Caco-2 (cell line): Measurements from ENCODE around the gene ATG16L2. TPM values are rescaled to one million over a fixed set of nuclear protein-coding genes. Genes with fewer than 3 reads are reported as not detected.
"Not testable (repeated sequence)": the region's sequence is repeated elsewhere in the genome, so short reads cannot be mapped to it uniquely, and the experiment has no call there.

ENCODE experiments used
- BruUV-seq: library from RNA; stranded (reverse); fragments of 400-500 nt; replicated peaks from 2 replicates; lab custom pipeline; 2021; lab: Mats Ljungman, UMichigan
- CTCF ChIA-PET: fragments of 300-600 bp; sonication (Branson Sonifier 250); formaldehyde crosslinking; loops from one replicate; lab custom pipeline; 2022; ENCODE audit warnings: antibody characterized with exemption; lab: Charles Lee
- POLR2A ChIA-PET: fragments of 300-600 bp; sonication (Branson Sonifier 250); formaldehyde crosslinking; loops from one replicate; lab custom pipeline; 2022; ENCODE audit warnings: antibody characterized with exemption; lab: Charles Lee
- DNase-seq, 2 experiments: peaks; one replicate each; pipeline versions ENCODE4 v3.0.0 to v3.0.0-alpha.2; 2020 to 2022
- H3K27me3 ChIP-seq: replicated peaks from 2 replicates; pipeline ENCODE4 v1.6.0; 2011; ENCODE audit warnings: low read length; ENCODE audit not compliant: control insufficient read depth, insufficient read depth
- H3K36me3 ChIP-seq: 2 replicates; pipeline ENCODE4 v1.5.1; 2011; ENCODE audit warnings: low read length; ENCODE audit not compliant: control insufficient read depth, insufficient read depth
- H3K4me1 ChIP-seq: fragments of 250-450 bp; sonication (Bioruptor Pico); 2 replicates; pipeline ENCODE4 v1.5.1; 2020; ENCODE audit warnings: mild to moderate bottlenecking
- H3K4me3 ChIP-seq: 2 replicates; pipeline ENCODE4 v1.5.1; 2011; ENCODE audit warnings: low read depth, mild to moderate bottlenecking, control low read depth, low read length
- H3K9me3 ChIP-seq: fragments of 250-450 bp; sonication (Bioruptor Pico); 2 replicates; pipeline ENCODE4 v1.5.1; 2020; ENCODE audit warnings: mild to moderate bottlenecking, moderate library complexity
- H3K27ac Mint-ChIP-seq: one replicate; pipeline ENCODE4 v1.8.0; 2022; ENCODE audit warnings: mixed read lengths; ENCODE audit not compliant: unreplicated experiment
- H3K27me3 Mint-ChIP-seq: one replicate; pipeline ENCODE4 v1.8.0; 2022; ENCODE audit warnings: mixed read lengths; ENCODE audit not compliant: insufficient read depth, unreplicated experiment
- H3K36me3 Mint-ChIP-seq: one replicate; pipeline ENCODE4 v1.8.0; 2022; ENCODE audit warnings: mild to moderate bottlenecking, mixed read lengths; ENCODE audit not compliant: insufficient read depth, unreplicated experiment
- H3K4me1 Mint-ChIP-seq: one replicate; pipeline ENCODE4 v1.8.0; 2022; ENCODE audit warnings: low read depth, mixed read lengths; ENCODE audit not compliant: unreplicated experiment
- H3K4me3 Mint-ChIP-seq: one replicate; pipeline ENCODE4 v1.8.0; 2022; ENCODE audit warnings: mild to moderate bottlenecking, moderate library complexity, mixed read lengths; ENCODE audit not compliant: unreplicated experiment
- H3K9me3 Mint-ChIP-seq: one replicate; pipeline ENCODE4 v1.8.0; 2022; ENCODE audit warnings: mixed read lengths; ENCODE audit not compliant: unreplicated experiment
- CTCF ChIP-seq, 2 experiments: fragments of 200-600 bp in 1 of 2; IDR thresholded peaks; 1 replicate in 1 of 2; 2 replicates in 1 of 2; pipeline versions ENCODE4 v1.5.1 to v1.8.0; 2011 to 2022; ENCODE audit warnings: antibody characterized with exemption in 1 of 2, control low read depth in 1 of 2, inconsistent platforms in 1 of 2, low read depth in 1 of 2, low read length in 1 of 2, mild to moderate bottlenecking in 1 of 2, moderate library complexity in 1 of 2; ENCODE audit not compliant: insufficient read depth in 1 of 2, severe bottlenecking in 1 of 2, unreplicated experiment in 1 of 2
- intact Hi-C: fragments of 100-400 bp; cut with micrococcal nuclease; formaldehyde crosslinking; loops from one replicate; pipeline ENCODE4 v1.10.0; 2022; ENCODE audit not compliant: unreplicated experiment
- total RNA-seq: library from RNA; stranded (reverse); gene quantifications from 2 replicates; pipeline ENCODE4 v1.2.3, GENCODE V29; 2022

Gene ATG16L2
- total RNA-seq, 1 experiment from 2014 or later = 19.3 TPM

GRCh38 chr11:72787216-72788104 lies 26.8 kb upstream of the ATG16L2 start:
- Histone ChIP-seq H3K9me3 (no peaks in the 10 kb centered on the region), H3K4me1 (peaks cover 75% of the 10 kb centered on the region), H3K27me3 (no peaks in the 10 kb centered on the region), H3K36me3 (0 out of 2 replicates have a peak, but pooled peaks cover 2% of the 10 kb centered on the region), H3K4me3 (no peak overlapping the region; the same call in 1 of the 2 replicates)
- H3K4me1 Mint-ChIP-seq = peaks cover 67% of the 10 kb centered on the region
- peaks cover 23% of the 10 kb centered on the region for H3K36me3 Mint-ChIP-seq
- ChIA-PET POLR2A (interaction anchor here (0.7 to 2.8 kb wide), 4 partner anchors 11 to 592 kb away, joined by 3 to 33 read pairs (median 8); no protein-coding TSS in a partner anchor), CTCF (interaction anchor here (0.7 to 2.6 kb wide), 10 partner anchors 8 to 316 kb away, joined by 3 to 32 read pairs (median 8); no protein-coding TSS in a partner anchor)
- H3K4me3 Mint-ChIP-seq = peak overlapping the region; percentile 50
- DNase-seq = peak; percentile 90 to 98
- peak; percentile 65 to 72 for TF ChIP-seq CTCF (IDR thresholded peaks at IDR 0.05; ENCODE audit: insufficient read depth in 1 of 2, low read depth in 1 of 2, low read length in 1 of 2, severe bottlenecking in 1 of 2, unreplicated experiment in 1 of 2)
- no peaks in the 10 kb centered on the region for H3K27me3 Mint-ChIP-seq
- intact Hi-C loops = no loop called here
- no peaks in the 10 kb centered on the region for H3K9me3 Mint-ChIP-seq
- H3K27ac Mint-ChIP-seq = peak overlapping the region; percentile 99
- no TSS peak for BruUV-seq

GRCh38 chr11:72788241-72788640 lies 26.0 kb upstream of the ATG16L2 start:
- Histone ChIP-seq H3K4me3 (no peak overlapping the region), H3K9me3 (no peaks in the 10 kb centered on the region), H3K27me3 (no peaks in the 10 kb centered on the region), H3K36me3 (0 out of 2 replicates have a peak, but pooled peaks cover 2% of the 10 kb centered on the region), H3K4me1 (peaks cover 67% of the 10 kb centered on the region)
- no peaks in the 10 kb centered on the region for H3K9me3 Mint-ChIP-seq
- peak overlapping the region; percentile 50 for H3K4me3 Mint-ChIP-seq
- ChIA-PET POLR2A (no interaction called here), CTCF (interaction anchor here (0.8 to 1.1 kb wide), 2 partner anchors 9 to 354 kb away, joined by 3 read pairs; partner anchors contain the start of gene FCHSD2)
- H3K27me3 Mint-ChIP-seq = no peaks in the 10 kb centered on the region
- no TSS peak for BruUV-seq
- H3K36me3 Mint-ChIP-seq = peaks cover 20% of the 10 kb centered on the region
- H3K27ac Mint-ChIP-seq = peak overlapping the region; percentile 99
- peak; percentile 57 to 81 for DNase-seq
- no peak for TF ChIP-seq CTCF (IDR thresholded peaks at IDR 0.05; ENCODE audit: insufficient read depth in 1 of 2, low read depth in 1 of 2, low read length in 1 of 2, severe bottlenecking in 1 of 2, unreplicated experiment in 1 of 2)
- peaks cover 59% of the 10 kb centered on the region for H3K4me1 Mint-ChIP-seq
- intact Hi-C loops = no loop called here

GRCh38 chr11:72789493-72790131 lies 24.6 kb upstream of the ATG16L2 start:
- Mint-ChIP-seq H3K36me3 (peaks cover 25% of the 10 kb centered on the region), H3K4me3 (no peak overlapping the region), H3K27me3 (no peaks in the 10 kb centered on the region), H3K4me1 (peaks cover 54% of the 10 kb centered on the region), H3K27ac (peak overlapping the region; percentile 99), H3K9me3 (no peaks in the 10 kb centered on the region)
- ChIA-PET POLR2A (interaction anchor here (0.7 kb wide), 2 partner anchors 11 to 527 kb away, joined by 3 read pairs; no protein-coding TSS in a partner anchor), CTCF (interaction anchor here (0.6 to 2.0 kb wide), 3 partner anchors 9 to 64 kb away, joined by 3 to 9 read pairs (median 3); no protein-coding TSS in a partner anchor)
- Histone ChIP-seq H3K4me1 (peaks cover 59% of the 10 kb centered on the region), H3K9me3 (no peaks in the 10 kb centered on the region), H3K36me3 (0 out of 2 replicates have a peak, but pooled peaks cover 2% of the 10 kb centered on the region), H3K27me3 (no peaks in the 10 kb centered on the region), H3K4me3 (no peak overlapping the region)
- intact Hi-C loops = no loop called here
- BruUV-seq = no TSS peak
- no peak for DNase-seq
- no peak for TF ChIP-seq CTCF (IDR thresholded peaks at IDR 0.05; ENCODE audit: insufficient read depth in 1 of 2, low read depth in 1 of 2, low read length in 1 of 2, severe bottlenecking in 1 of 2, unreplicated experiment in 1 of 2)

- H3K27me3 ChIP-seq, H3K36me3 ChIP-seq, H3K4me3 ChIP-seq, intact Hi-C loops, H3K9me3 ChIP-seq, H3K4me3 Mint-ChIP-seq, DNase-seq, H3K9me3 Mint-ChIP-seq, BruUV-seq, H3K27me3 Mint-ChIP-seq: not testable (repeated sequence)
- H3K4me1 ChIP-seq = peaks cover 49% of the 10 kb centered on the region
- H3K36me3 Mint-ChIP-seq = peaks cover 24% of the 10 kb centered on the region
- peak overlapping the region; percentile 99 for H3K27ac Mint-ChIP-seq
- peaks cover 43% of the 10 kb centered on the region for H3K4me1 Mint-ChIP-seq
- POLR2A ChIA-PET = interaction anchor here (0.6 kb wide), 1 partner anchor 9 kb away, joined by 5 read pairs; no protein-coding TSS in a partner anchor
- CTCF ChIA-PET = interaction anchor here (2.0 to 4.0 kb wide), 2 partner anchors 12 to 66 kb away, joined by 9 to 74 read pairs; no protein-coding TSS in a partner anchor
Measured at GRCh38 chr11:72791228-72791627, 23.0 kb upstream of the ATG16L2 start.
